ENCODE results near the gene TENM4. TPM values are rescaled to one million over a fixed set of nuclear protein-coding genes. Genes with fewer than 3 reads are reported as not detected.
A peak's percentile ranks its signal among the peaks of the same experiment; 100 is the strongest.

Gene TENM4
- polyA plus RNA-seq, 1 of the 3 experiments (the other 2 are of a cell fraction), result 16.7 TPM

DNA sequence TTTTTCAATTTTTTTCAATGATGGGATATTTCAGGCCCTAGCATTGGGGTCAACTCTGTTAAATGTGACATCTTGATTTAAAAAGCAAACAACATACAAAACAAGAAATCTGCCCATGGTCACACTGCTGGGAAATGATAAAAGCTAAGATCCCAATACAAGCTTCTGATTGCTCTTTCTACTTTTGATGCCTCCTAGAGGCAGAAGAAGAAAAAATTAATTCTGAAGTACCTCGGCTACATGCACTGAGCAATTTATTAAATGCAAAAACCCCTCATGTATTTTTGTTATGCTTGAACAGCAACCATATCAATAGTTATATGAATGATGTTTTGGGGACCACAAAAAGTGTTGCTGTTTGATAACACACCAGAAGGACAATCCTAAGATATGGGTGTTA, 524.1 kb downstream of the TENM4 start:
- Histone ChIP-seq H3F3A (replicated peaks; ENCODE audit: insufficient read depth) (no peaks in the 10 kb centered on the region), H3K27me3 (ENCODE audit: insufficient read depth) (no peaks in the 10 kb centered on the region), H3K9ac (no peak overlapping the region), H3K9me3 (no peaks in the 10 kb centered on the region), H4K20me1 (ENCODE audit: insufficient read depth) (no peaks in the 10 kb centered on the region), H3K9me2 (no peaks in the 10 kb centered on the region), H2AFZ (ENCODE audit: low read depth) (no peak overlapping the region), H3K79me2 (ENCODE audit: insufficient read depth) (no peaks in the 10 kb centered on the region), H3K27ac (ENCODE audit: low read depth in 2 of 2, low read length in 1 of 2) (no peak overlapping the region), H3K4me2 (no peak overlapping the region), H3K36me3 (replicated peaks in 1 of 2; ENCODE audit: control insufficient read depth in 1 of 2, insufficient read depth in 2 of 2, low read length in 1 of 2) (no peaks in the 10 kb centered on the region), H3K4me3 (ENCODE audit: low read depth in 2 of 2, low read length in 1 of 2) (no peak overlapping the region), H3K4me1 (ENCODE audit: control insufficient read depth in 1 of 2, insufficient read depth in 2 of 2, low read depth in 1 of 2, low read length in 1 of 2) (peaks cover 0 to 37% of the 10 kb centered on the region in 2 experiments; a peak in 2 of 4 replicates)
- CTCF ChIA-PET, result interaction anchor here (0.7 to 3.0 kb wide), 6 partner anchors 15 to 270 kb away, joined by 3 to 11 read pairs (median 4); no protein-coding TSS in a partner anchor
- WGBS (ENCODE audit: low lambda C conversion rate), result 71% methylated on average over 1 of the region's 1 CpG
- no peak for DNase-seq
- TF ChIP-seq FOXJ3 (CRISPR knock-in tag; IDR thresholded peaks at IDR 0.05) (no peak), RAD21 (IDR thresholded peaks at IDR 0.05; ENCODE audit: low read length) (peak; percentile 29)
- TF ChIP-seq, protein P1, sequence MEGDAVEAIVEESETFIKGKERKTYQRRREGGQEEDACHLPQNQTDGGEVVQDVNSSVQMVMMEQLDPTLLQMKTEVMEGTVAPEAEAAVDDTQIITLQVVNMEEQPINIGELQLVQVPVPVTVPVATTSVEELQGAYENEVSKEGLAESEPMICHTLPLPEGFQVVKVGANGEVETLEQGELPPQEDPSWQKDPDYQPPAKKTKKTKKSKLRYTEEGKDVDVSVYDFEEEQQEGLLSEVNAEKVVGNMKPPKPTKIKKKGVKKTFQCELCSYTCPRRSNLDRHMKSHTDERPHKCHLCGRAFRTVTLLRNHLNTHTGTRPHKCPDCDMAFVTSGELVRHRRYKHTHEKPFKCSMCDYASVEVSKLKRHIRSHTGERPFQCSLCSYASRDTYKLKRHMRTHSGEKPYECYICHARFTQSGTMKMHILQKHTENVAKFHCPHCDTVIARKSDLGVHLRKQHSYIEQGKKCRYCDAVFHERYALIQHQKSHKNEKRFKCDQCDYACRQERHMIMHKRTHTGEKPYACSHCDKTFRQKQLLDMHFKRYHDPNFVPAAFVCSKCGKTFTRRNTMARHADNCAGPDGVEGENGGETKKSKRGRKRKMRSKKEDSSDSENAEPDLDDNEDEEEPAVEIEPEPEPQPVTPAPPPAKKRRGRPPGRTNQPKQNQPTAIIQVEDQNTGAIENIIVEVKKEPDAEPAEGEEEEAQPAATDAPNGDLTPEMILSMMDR (IDR thresholded peaks at IDR 0.05), result peak; percentile 26
- POLR2A ChIA-PET, result no interaction called here

DNA sequence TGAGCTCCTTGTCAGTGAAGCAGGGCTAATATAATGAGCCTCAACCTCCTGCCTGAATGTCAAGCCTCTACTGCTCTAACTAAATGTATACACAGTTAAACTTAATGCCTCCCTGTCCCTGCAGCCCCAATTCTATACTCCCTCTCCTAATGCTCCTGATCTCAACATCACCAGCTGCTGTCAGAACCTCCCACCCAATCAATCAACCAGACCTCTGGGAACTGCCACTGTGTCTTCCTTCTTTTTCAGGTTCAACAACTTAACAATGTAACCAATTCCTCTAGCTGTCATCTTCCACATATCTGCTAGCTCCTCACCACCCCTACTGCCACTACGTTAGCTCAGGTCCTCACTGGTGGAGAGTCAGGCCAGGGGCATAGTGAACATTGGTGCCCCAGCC, 526.3 kb downstream of the TENM4 start:
- Histone ChIP-seq H3K4me1 (ENCODE audit: control insufficient read depth in 1 of 2, insufficient read depth in 2 of 2, low read depth in 1 of 2, low read length in 1 of 2) (peaks cover 0 to 39% of the 10 kb centered on the region in 2 experiments; a peak in 2 of 4 replicates), H3K27ac (ENCODE audit: low read depth in 2 of 2, low read length in 1 of 2) (no peak overlapping the region), H3K9ac (no peak overlapping the region), H3F3A (replicated peaks; ENCODE audit: insufficient read depth) (no peaks in the 10 kb centered on the region), H3K36me3 (replicated peaks in 1 of 2; ENCODE audit: control insufficient read depth in 1 of 2, insufficient read depth in 2 of 2, low read length in 1 of 2) (no peaks in the 10 kb centered on the region), H2AFZ (ENCODE audit: low read depth) (no peak overlapping the region), H3K4me3 (ENCODE audit: low read depth in 2 of 2, low read length in 1 of 2) (no peak overlapping the region), H3K4me2 (no peak overlapping the region), H3K9me2 (no peaks in the 10 kb centered on the region), H3K9me3 (no peaks in the 10 kb centered on the region), H3K27me3 (ENCODE audit: insufficient read depth) (no peaks in the 10 kb centered on the region), H3K79me2 (ENCODE audit: insufficient read depth) (no peaks in the 10 kb centered on the region), H4K20me1 (ENCODE audit: insufficient read depth) (no peaks in the 10 kb centered on the region)
- 75% methylated on average over 1 of the region's 1 CpG for WGBS (ENCODE audit: low lambda C conversion rate)
- TF ChIP-seq, protein P2, sequence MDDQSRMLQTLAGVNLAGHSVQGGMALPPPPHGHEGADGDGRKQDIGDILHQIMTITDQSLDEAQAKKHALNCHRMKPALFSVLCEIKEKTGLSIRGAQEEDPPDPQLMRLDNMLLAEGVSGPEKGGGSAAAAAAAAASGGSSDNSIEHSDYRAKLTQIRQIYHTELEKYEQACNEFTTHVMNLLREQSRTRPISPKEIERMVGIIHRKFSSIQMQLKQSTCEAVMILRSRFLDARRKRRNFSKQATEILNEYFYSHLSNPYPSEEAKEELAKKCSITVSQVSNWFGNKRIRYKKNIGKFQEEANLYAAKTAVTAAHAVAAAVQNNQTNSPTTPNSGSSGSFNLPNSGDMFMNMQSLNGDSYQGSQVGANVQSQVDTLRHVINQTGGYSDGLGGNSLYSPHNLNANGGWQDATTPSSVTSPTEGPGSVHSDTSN (IDR thresholded peaks at IDR 0.05), result no peak
- TF ChIP-seq, protein P3, sequence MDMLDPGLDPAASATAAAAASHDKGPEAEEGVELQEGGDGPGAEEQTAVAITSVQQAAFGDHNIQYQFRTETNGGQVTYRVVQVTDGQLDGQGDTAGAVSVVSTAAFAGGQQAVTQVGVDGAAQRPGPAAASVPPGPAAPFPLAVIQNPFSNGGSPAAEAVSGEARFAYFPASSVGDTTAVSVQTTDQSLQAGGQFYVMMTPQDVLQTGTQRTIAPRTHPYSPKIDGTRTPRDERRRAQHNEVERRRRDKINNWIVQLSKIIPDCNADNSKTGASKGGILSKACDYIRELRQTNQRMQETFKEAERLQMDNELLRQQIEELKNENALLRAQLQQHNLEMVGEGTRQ (IDR thresholded peaks at IDR 0.05; ENCODE audit: borderline replicate concordance, low read depth, low read length), result no peak
- TF ChIP-seq RFX5 (IDR thresholded peaks at IDR 0.05; ENCODE audit: low read length) (no peak), EZH2phosphoT487 (IDR thresholded peaks at IDR 0.05; ENCODE audit: borderline replicate concordance, low read depth) (no peak), FOXM1 (IDR thresholded peaks at IDR 0.05; ENCODE audit: low read depth) (no peak), GATA2 (CRISPR knock-in tag; IDR thresholded peaks at IDR 0.05) (no peak), TEAD4 (IDR thresholded peaks at IDR 0.05; ENCODE audit: borderline replicate concordance, insufficient read depth) (no peak), GABPA (IDR thresholded peaks at IDR 0.05; ENCODE audit: low read depth) (no peak)
- TF ChIP-seq, protein P4, sequence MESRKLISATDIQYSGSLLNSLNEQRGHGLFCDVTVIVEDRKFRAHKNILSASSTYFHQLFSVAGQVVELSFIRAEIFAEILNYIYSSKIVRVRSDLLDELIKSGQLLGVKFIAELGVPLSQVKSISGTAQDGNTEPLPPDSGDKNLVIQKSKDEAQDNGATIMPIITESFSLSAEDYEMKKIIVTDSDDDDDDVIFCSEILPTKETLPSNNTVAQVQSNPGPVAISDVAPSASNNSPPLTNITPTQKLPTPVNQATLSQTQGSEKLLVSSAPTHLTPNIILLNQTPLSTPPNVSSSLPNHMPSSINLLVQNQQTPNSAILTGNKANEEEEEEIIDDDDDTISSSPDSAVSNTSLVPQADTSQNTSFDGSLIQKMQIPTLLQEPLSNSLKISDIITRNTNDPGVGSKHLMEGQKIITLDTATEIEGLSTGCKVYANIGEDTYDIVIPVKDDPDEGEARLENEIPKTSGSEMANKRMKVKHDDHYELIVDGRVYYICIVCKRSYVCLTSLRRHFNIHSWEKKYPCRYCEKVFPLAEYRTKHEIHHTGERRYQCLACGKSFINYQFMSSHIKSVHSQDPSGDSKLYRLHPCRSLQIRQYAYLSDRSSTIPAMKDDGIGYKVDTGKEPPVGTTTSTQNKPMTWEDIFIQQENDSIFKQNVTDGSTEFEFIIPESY (IDR thresholded peaks at IDR 0.05; ENCODE audit: borderline replicate concordance, low read depth), result no peak
- DNase-seq, result no peak
- ChIA-PET POLR2A (interaction anchor here (0.8 kb wide), 1 partner anchor 52 kb away, joined by 3 read pairs; no protein-coding TSS in a partner anchor), CTCF (interaction anchor here (0.9 to 3.0 kb wide), 2 partner anchors 13 to 486 kb away, joined by 3 to 11 read pairs; no protein-coding TSS in a partner anchor)

Measured in SK-N-SH (cell line).